GM12875 (cell line): ENCODE results near the gene TSC2.
"Not testable (repeated sequence)": the region's sequence is repeated elsewhere in the genome, so short reads cannot be mapped to it uniquely, and the experiment has no call there.

Experiments
- H3K4me3 ChIP-seq: one replicate; pipeline ENCODE4 v1.5.1; 2011; ENCODE audit warnings: low read depth, low read length, control low read depth
- CTCF ChIP-seq: IDR thresholded peaks from 2 replicates; pipeline ENCODE4 v1.5.1; 2011; ENCODE audit warnings: low read depth, mild to moderate bottlenecking, control low read depth, inconsistent platforms, low read length, moderate library complexity, borderline replicate concordance; ENCODE audit not compliant: insufficient read depth

Gene TSC2

GRCh38 chr16:2111412-2112335 is 63.9 kb downstream of the TSC2 start:
- H3K4me3 ChIP-seq = not testable (repeated sequence)

- not testable (repeated sequence) for H3K4me3 ChIP-seq
Measured at GRCh38 chr16:2112539-2113106, 64.8 kb downstream of the TSC2 start.

- not testable (repeated sequence) for H3K4me3 ChIP-seq
Measured at GRCh38 chr16:2114225-2114624, 66.4 kb downstream of the TSC2 start.

- H3K4me3 ChIP-seq = not testable (repeated sequence)
Measured at GRCh38 chr16:2114885-2115590, 67.3 kb downstream of the TSC2 start.

GRCh38 chr16:2115591-2115973 is 67.8 kb downstream of the TSC2 start:
- H3K4me3 ChIP-seq = no peak overlapping the region
- TF ChIP-seq CTCF = no peak

GRCh38 chr16:2116428-2116827 is 68.6 kb downstream of the TSC2 start:
- not testable (repeated sequence) for H3K4me3 ChIP-seq

- not testable (repeated sequence) for H3K4me3 ChIP-seq
Measured at GRCh38 chr16:2117341-2117740, 69.6 kb downstream of the TSC2 start.

- H3K4me3 ChIP-seq = not testable (repeated sequence)
Measured at GRCh38 chr16:2117960-2118722, 70.4 kb downstream of the TSC2 start.

GRCh38 chr16:2121325-2121724 is 73.5 kb downstream of the TSC2 start:
- H3K4me3 ChIP-seq = not testable (repeated sequence)
- TF ChIP-seq CTCF = peak; percentile 35; the same call in 1 of the 2 replicates

- H3K4me3 ChIP-seq = no peak overlapping the region
- TF ChIP-seq CTCF = no peak
Measured at GRCh38 chr16:2121853-2122252, 74.1 kb downstream of the TSC2 start.

- no peak for TF ChIP-seq CTCF
- H3K4me3 ChIP-seq = no peak overlapping the region
Measured at GRCh38 chr16:2122429-2122828, 74.6 kb downstream of the TSC2 start.

- not testable (repeated sequence) for H3K4me3 ChIP-seq
Measured at GRCh38 chr16:2122934-2123683, 75.3 kb downstream of the TSC2 start.

- H3K4me3 ChIP-seq = not testable (repeated sequence)
Measured at GRCh38 chr16:2123706-2124376, 76.1 kb downstream of the TSC2 start.

GRCh38 chr16:2124377-2124693 is 76.5 kb downstream of the TSC2 start:
- H3K4me3 ChIP-seq = not testable (repeated sequence)
